Measurements from ENCODE around the gene CAMKMT.

Gene CAMKMT

GRCh38 chr2:44397447-44398175 lies 35.9 kb downstream of the CAMKMT start:
- Histone ChIP-seq H2AFZ (ENCODE audit: low read length) (no peak overlapping the region), H3K4me1 (ENCODE audit: insufficient read depth, low read length, severe bottlenecking) (no peaks in the 10 kb centered on the region), H3K9ac (ENCODE audit: low read length) (no peak overlapping the region), H3K79me2 (ENCODE audit: insufficient read depth, low read length) (no peaks in the 10 kb centered on the region), H3K27me3 (ENCODE audit: insufficient read depth, low read length) (no peaks in the 10 kb centered on the region), H3K4me3 (ENCODE audit: low read depth, low read length, poor library complexity, severe bottlenecking) (no peak overlapping the region), H3K9me2 (ENCODE audit: low read depth, low read length) (no peaks in the 10 kb centered on the region), H4K20me1 (ENCODE audit: insufficient read depth, low read length) (no peaks in the 10 kb centered on the region), H3K27ac (ENCODE audit: low read depth, low read length, poor library complexity, severe bottlenecking) (no peak overlapping the region), H3F3A (ENCODE audit: insufficient read depth, low read length) (no peaks in the 10 kb centered on the region; the same call in 1 of the 2 replicates), H3K9me3 (ENCODE audit: low read length) (no peaks in the 10 kb centered on the region), H3K4me2 (ENCODE audit: low read length) (no peak overlapping the region), H3K36me3 (ENCODE audit: insufficient read depth, low read length) (no peaks in the 10 kb centered on the region)
- no peak for TF ChIP-seq CTCF (IDR thresholded peaks at IDR 0.05; ENCODE audit: low read length)
- no peak for TF ChIP-seq EZH2 (IDR thresholded peaks at IDR 0.05; ENCODE audit: borderline replicate concordance, low read length)

- Histone ChIP-seq H3K27ac (ENCODE audit: low read depth, low read length, poor library complexity, severe bottlenecking) (no peak overlapping the region), H3K27me3 (ENCODE audit: insufficient read depth, low read length) (no peaks in the 10 kb centered on the region), H3K9ac (ENCODE audit: low read length) (no peak overlapping the region), H3K9me2 (ENCODE audit: low read depth, low read length) (no peaks in the 10 kb centered on the region), H3K9me3 (ENCODE audit: low read length) (no peaks in the 10 kb centered on the region), H3K4me1 (ENCODE audit: insufficient read depth, low read length, severe bottlenecking) (no peaks in the 10 kb centered on the region), H3K79me2 (ENCODE audit: insufficient read depth, low read length) (no peaks in the 10 kb centered on the region), H3K4me3 (ENCODE audit: low read depth, low read length, poor library complexity, severe bottlenecking) (no peak overlapping the region), H3K4me2 (ENCODE audit: low read length) (no peak overlapping the region), H2AFZ (ENCODE audit: low read length) (no peak overlapping the region), H3F3A (ENCODE audit: insufficient read depth, low read length) (no peaks in the 10 kb centered on the region), H3K36me3 (ENCODE audit: insufficient read depth, low read length) (no peaks in the 10 kb centered on the region), H4K20me1 (ENCODE audit: insufficient read depth, low read length) (no peaks in the 10 kb centered on the region)
- no peak for TF ChIP-seq CTCF (IDR thresholded peaks at IDR 0.05; ENCODE audit: low read length)
- TF ChIP-seq EZH2 (IDR thresholded peaks at IDR 0.05; ENCODE audit: borderline replicate concordance, low read length) = no peak
These were observed 36.6 kb downstream of the CAMKMT start for GRCh38 chr2:44398243-44398897.

GRCh38 chr2:44420725-44421124 lies 59.0 kb downstream of the CAMKMT start:
- Histone ChIP-seq H3K4me2 (ENCODE audit: low read length) (no peak overlapping the region), H3K27ac (ENCODE audit: low read depth, low read length, poor library complexity, severe bottlenecking) (no peak overlapping the region), H2AFZ (ENCODE audit: low read length) (no peak overlapping the region), H3K27me3 (ENCODE audit: insufficient read depth, low read length) (no peaks in the 10 kb centered on the region), H3K4me1 (ENCODE audit: insufficient read depth, low read length, severe bottlenecking) (no peaks in the 10 kb centered on the region), H3K9me3 (ENCODE audit: low read length) (0 out of 2 replicates have a peak, but pooled peaks cover 2% of the 10 kb centered on the region), H3K4me3 (ENCODE audit: low read depth, low read length, poor library complexity, severe bottlenecking) (no peak overlapping the region), H3F3A (ENCODE audit: insufficient read depth, low read length) (no peaks in the 10 kb centered on the region), H3K9me2 (ENCODE audit: low read depth, low read length) (no peaks in the 10 kb centered on the region), H3K36me3 (ENCODE audit: insufficient read depth, low read length) (no peaks in the 10 kb centered on the region), H4K20me1 (ENCODE audit: insufficient read depth, low read length) (no peaks in the 10 kb centered on the region), H3K9ac (ENCODE audit: low read length) (no peak overlapping the region), H3K79me2 (ENCODE audit: insufficient read depth, low read length) (no peaks in the 10 kb centered on the region)
- TF ChIP-seq EZH2 (IDR thresholded peaks at IDR 0.05; ENCODE audit: borderline replicate concordance, low read length) (no peak), CTCF (IDR thresholded peaks at IDR 0.05; ENCODE audit: low read length) (no peak)
